Measurements from ENCODE around the gene SOX1.

GRCh38 chr13:112074139-112074865, 7.4 kb downstream of the SOX1 start:
- no peak for TF ChIP-seq ZNF626 (tag by site-specific recombination; IDR thresholded peaks at IDR 0.05)
- no peak for TF ChIP-seq KLF16 (tag by site-specific recombination; IDR thresholded peaks at IDR 0.05)
- TF ChIP-seq ELK4 (IDR thresholded peaks at IDR 0.05; ENCODE audit: borderline replicate concordance, low read depth, low read length): no peak
